Right lobe of liver (tissue), 4 donors: ENCODE measurements around the gene MYO3A.

Experiments
- CTCF ChIP-seq, 4 donors: fragments of 200-600 bp in 3 of 4; fragments of 450-650 bp in 1 of 4; IDR thresholded peaks; one replicate each; pipeline versions ENCODE4 v1.5.1 to v1.8.0; 2016 to 2022; ENCODE audit warnings: antibody characterized with exemption in 4 of 4, mild to moderate bottlenecking in 2 of 4
- POLR2A ChIP-seq: fragments of 450-650 bp; IDR thresholded peaks from one replicate; pipeline ENCODE4 v1.6.1; 2017; ENCODE audit warnings: antibody characterized with exemption, mild to moderate bottlenecking
- donor health status: DM: no; HTN: no; CAD: no.
- donor health status: DM: no; HTN: no; CAD: no.
- donor health status: DM: no; HTN: yes; CAD: no.

GRCh38 chr10:25974897-25975459 lies 40.9 kb downstream of the MYO3A start:
- no peak for TF ChIP-seq CTCF (IDR thresholded peaks at IDR 0.05)
- TF ChIP-seq POLR2A: no peak
